WTC11 (cell line): Measurements from ENCODE around the gene SMYD3. TPM values are rescaled to one million over a fixed set of nuclear protein-coding genes. Genes with fewer than 3 reads are reported as not detected.

Experiments
- ATAC-seq: fragments of 200-7000 bp; cut with Tn5 transposase; 2 replicates; pipeline ENCODE4 v1.10.0; 2021; ENCODE audit warnings: mild to moderate bottlenecking, moderate library complexity
- CTCF ChIA-PET: fragments of 300-600 bp; sonication (Branson Sonifier 250); formaldehyde crosslinking; loops from one replicate; lab custom pipeline; 2021; ENCODE audit warnings: antibody characterized with exemption; lab: Charles Lee
- POLR2A ChIA-PET: fragments of 350-600 bp; sonication (Branson Sonifier 250); formaldehyde crosslinking; loops from one replicate; lab custom pipeline; 2021; ENCODE audit warnings: antibody characterized with exemption; lab: Charles Lee
- DNase-seq: peaks from one replicate; pipeline ENCODE4 v3.0.0; 2021; ENCODE audit warnings: low spot score
- H3K27ac Mint-ChIP-seq: 2 replicates; pipeline ENCODE4 v1.8.0; 2021; ENCODE audit warnings: mixed read lengths
- H3K27me3 Mint-ChIP-seq: 2 replicates; pipeline ENCODE4 v1.8.0; 2021; ENCODE audit warnings: low read depth, mild to moderate bottlenecking, moderate library complexity, mixed read lengths
- H3K36me3 Mint-ChIP-seq: 2 replicates; pipeline ENCODE4 v1.8.0; 2021; ENCODE audit warnings: mixed read lengths
- H3K4me1 Mint-ChIP-seq: 2 replicates; pipeline ENCODE4 v1.8.0; 2022; ENCODE audit warnings: mixed read lengths
- H3K4me3 Mint-ChIP-seq: 2 replicates; pipeline ENCODE4 v1.8.0; 2021; ENCODE audit warnings: mild to moderate bottlenecking, moderate library complexity, mixed read lengths
- H3K9me3 Mint-ChIP-seq: 2 replicates; pipeline ENCODE4 v1.8.0; 2021; ENCODE audit warnings: mixed read lengths
- AFF4 ChIP-seq: sonication (generic); formaldehyde crosslinking; IDR thresholded peaks from 2 replicates; pipeline ENCODE4 v1.8.1; 2023; ENCODE audit warnings: mild to moderate bottlenecking, missing genetic modification reagents, borderline replicate concordance
- GABPB1 ChIP-seq: sonication (generic); formaldehyde crosslinking; IDR thresholded peaks from 2 replicates; pipeline ENCODE4 v1.8.1; 2023; ENCODE audit warnings: mild to moderate bottlenecking, missing genetic modification reagents
- GTF2I ChIP-seq: fragments of 250-450 bp; sonication (Bioruptor Pico); conservative IDR thresholded peaks from 2 replicates; pipeline ENCODE4 v1.4.0; 2021; ENCODE audit warnings: mild to moderate bottlenecking
- IRF1 ChIP-seq: sonication (generic); formaldehyde crosslinking; IDR thresholded peaks from 2 replicates; pipeline ENCODE4 v1.8.0; 2023; ENCODE audit warnings: missing genetic modification reagents
- IRF2 ChIP-seq: sonication (generic); formaldehyde crosslinking; IDR thresholded peaks from 2 replicates; pipeline ENCODE4 v1.8.0; 2022; ENCODE audit warnings: low read depth, missing genetic modification reagents, borderline replicate concordance
- KAT7 ChIP-seq: sonication (generic); formaldehyde crosslinking; IDR thresholded peaks from 2 replicates; pipeline ENCODE4 v1.8.1; 2023; ENCODE audit warnings: missing genetic modification reagents, mild to moderate bottlenecking, borderline replicate concordance
- NR1H2 ChIP-seq: sonication (generic); formaldehyde crosslinking; IDR thresholded peaks from 2 replicates; pipeline ENCODE4 v1.9.0; 2021; ENCODE audit warnings: mild to moderate bottlenecking, moderate library complexity, missing genetic modification reagents
- PRRX2 ChIP-seq: fragments of 250-450 bp; sonication (Bioruptor Pico); IDR thresholded peaks from 2 replicates; pipeline ENCODE4 v1.8.0; 2021; ENCODE audit warnings: mild to moderate bottlenecking
- RELA ChIP-seq: sonication (generic); formaldehyde crosslinking; IDR thresholded peaks from 2 replicates; pipeline ENCODE4 v1.8.1; 2022; ENCODE audit warnings: missing genetic modification reagents, mild to moderate bottlenecking, borderline replicate concordance
- SOX15 ChIP-seq: fragments of 250-450 bp; sonication (Bioruptor Pico); IDR thresholded peaks from 2 replicates; pipeline ENCODE4 v1.9.0; 2021; ENCODE audit warnings: mild to moderate bottlenecking
- TEAD1 ChIP-seq: sonication (generic); formaldehyde crosslinking; IDR thresholded peaks from 2 replicates; pipeline ENCODE4 v1.8.0; 2022; ENCODE audit warnings: mild to moderate bottlenecking, missing genetic modification reagents
- TP53 ChIP-seq: sonication (generic); formaldehyde crosslinking; IDR thresholded peaks from 2 replicates; pipeline ENCODE4 v1.8.1; 2023; ENCODE audit warnings: mild to moderate bottlenecking, missing genetic modification reagents
- ZNF138 ChIP-seq: sonication (generic); formaldehyde crosslinking; conservative IDR thresholded peaks from 2 replicates; pipeline ENCODE4 v1.8.1; 2022; ENCODE audit warnings: mild to moderate bottlenecking, moderate library complexity, missing genetic modification reagents
- ZNF396 ChIP-seq: fragments of 250-450 bp; sonication (Bioruptor Pico); IDR thresholded peaks from 2 replicates; pipeline ENCODE4 v1.8.0; 2021; ENCODE audit warnings: mild to moderate bottlenecking, moderate library complexity, borderline replicate concordance
- ZNF423 ChIP-seq: fragments of 250-450 bp; sonication (Bioruptor Pico); IDR thresholded peaks from 2 replicates; pipeline ENCODE4 v2.1.2; 2022; ENCODE audit warnings: mild to moderate bottlenecking, moderate library complexity
- total RNA-seq: library from RNA; stranded (reverse); gene quantifications from 3 replicates; pipeline ENCODE4 v1.2.3, GENCODE V29; 2021
- TF ChIP-seq, protein P1 (sequence below): sonication (generic); formaldehyde crosslinking; IDR thresholded peaks from 2 replicates; pipeline ENCODE4 v1.8.1; 2023; ENCODE audit warnings: mild to moderate bottlenecking, missing genetic modification reagents
- TF ChIP-seq, protein P2 (sequence below): sonication (generic); formaldehyde crosslinking; conservative IDR thresholded peaks from 2 replicates; pipeline ENCODE4 v1.8.1; 2023; ENCODE audit warnings: mild to moderate bottlenecking, low read depth, missing genetic modification reagents, moderate library complexity
- TF ChIP-seq, protein P3 (sequence below): sonication (generic); formaldehyde crosslinking; IDR thresholded peaks from 2 replicates; pipeline ENCODE4 v1.8.0; 2023; ENCODE audit warnings: missing genetic modification reagents, mild to moderate bottlenecking, borderline replicate concordance
- TF ChIP-seq, protein P4 (sequence below): sonication (generic); formaldehyde crosslinking; IDR thresholded peaks from 2 replicates; pipeline ENCODE4 v1.8.0; 2022; ENCODE audit warnings: mild to moderate bottlenecking, missing genetic modification reagents

SMYD3 gene
- total RNA-seq, 1 experiment from 2014 or later = 21.4 TPM

DNA sequence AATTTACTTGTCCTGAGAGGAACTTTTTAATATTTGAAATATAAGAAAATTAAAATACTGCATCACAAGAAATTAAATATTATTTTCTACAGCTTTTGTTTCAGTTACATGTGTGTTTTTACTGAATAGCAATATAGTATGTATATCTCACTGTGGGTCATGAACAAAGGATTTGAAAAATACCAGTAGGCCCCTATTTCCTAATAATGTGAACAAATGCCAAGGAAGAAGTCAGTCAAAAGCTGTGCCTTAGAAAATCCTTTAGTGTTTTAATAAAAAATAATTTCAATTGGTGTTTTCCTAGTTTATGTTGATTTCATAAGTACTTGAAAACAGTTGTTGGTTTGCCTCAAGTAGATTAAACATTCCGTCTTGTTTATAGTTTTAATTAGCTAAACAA is 46.7 kb downstream of the SMYD3 start:
- CTCF ChIA-PET = no interaction called here
- no peak for TF ChIP-seq RELA (CRISPR knock-in tag)
- TF ChIP-seq, protein P1, sequence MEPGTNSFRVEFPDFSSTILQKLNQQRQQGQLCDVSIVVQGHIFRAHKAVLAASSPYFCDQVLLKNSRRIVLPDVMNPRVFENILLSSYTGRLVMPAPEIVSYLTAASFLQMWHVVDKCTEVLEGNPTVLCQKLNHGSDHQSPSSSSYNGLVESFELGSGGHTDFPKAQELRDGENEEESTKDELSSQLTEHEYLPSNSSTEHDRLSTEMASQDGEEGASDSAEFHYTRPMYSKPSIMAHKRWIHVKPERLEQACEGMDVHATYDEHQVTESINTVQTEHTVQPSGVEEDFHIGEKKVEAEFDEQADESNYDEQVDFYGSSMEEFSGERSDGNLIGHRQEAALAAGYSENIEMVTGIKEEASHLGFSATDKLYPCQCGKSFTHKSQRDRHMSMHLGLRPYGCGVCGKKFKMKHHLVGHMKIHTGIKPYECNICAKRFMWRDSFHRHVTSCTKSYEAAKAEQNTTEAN = no peak
- no peak for TF ChIP-seq TP53
- TF ChIP-seq ZNF423 (CRISPR knock-in tag) = no peak
- TF ChIP-seq SOX15 (CRISPR knock-in tag) = no peak
- TF ChIP-seq, protein P2, sequence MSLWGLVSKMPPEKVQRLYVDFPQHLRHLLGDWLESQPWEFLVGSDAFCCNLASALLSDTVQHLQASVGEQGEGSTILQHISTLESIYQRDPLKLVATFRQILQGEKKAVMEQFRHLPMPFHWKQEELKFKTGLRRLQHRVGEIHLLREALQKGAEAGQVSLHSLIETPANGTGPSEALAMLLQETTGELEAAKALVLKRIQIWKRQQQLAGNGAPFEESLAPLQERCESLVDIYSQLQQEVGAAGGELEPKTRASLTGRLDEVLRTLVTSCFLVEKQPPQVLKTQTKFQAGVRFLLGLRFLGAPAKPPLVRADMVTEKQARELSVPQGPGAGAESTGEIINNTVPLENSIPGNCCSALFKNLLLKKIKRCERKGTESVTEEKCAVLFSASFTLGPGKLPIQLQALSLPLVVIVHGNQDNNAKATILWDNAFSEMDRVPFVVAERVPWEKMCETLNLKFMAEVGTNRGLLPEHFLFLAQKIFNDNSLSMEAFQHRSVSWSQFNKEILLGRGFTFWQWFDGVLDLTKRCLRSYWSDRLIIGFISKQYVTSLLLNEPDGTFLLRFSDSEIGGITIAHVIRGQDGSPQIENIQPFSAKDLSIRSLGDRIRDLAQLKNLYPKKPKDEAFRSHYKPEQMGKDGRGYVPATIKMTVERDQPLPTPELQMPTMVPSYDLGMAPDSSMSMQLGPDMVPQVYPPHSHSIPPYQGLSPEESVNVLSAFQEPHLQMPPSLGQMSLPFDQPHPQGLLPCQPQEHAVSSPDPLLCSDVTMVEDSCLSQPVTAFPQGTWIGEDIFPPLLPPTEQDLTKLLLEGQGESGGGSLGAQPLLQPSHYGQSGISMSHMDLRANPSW (CRISPR knock-in tag) = no peak
- no peak for TF ChIP-seq IRF1 (CRISPR knock-in tag)
- TF ChIP-seq AFF4 (CRISPR knock-in tag) = no peak
- no peak for TF ChIP-seq IRF2 (CRISPR knock-in tag)
- TF ChIP-seq KAT7 = no peak
- TF ChIP-seq NR1H2 = no peak
- no peak for TF ChIP-seq ZNF396 (CRISPR knock-in tag)
- POLR2A ChIA-PET = no interaction called here
- Mint-ChIP-seq H3K36me3 (no peaks in the 10 kb centered on the region), H3K4me3 (no peak overlapping the region), H3K4me1 (peaks cover 11% of the 10 kb centered on the region), H3K27me3 (no peaks in the 10 kb centered on the region), H3K9me3 (no peaks in the 10 kb centered on the region), H3K27ac (no peak overlapping the region)
- DNase-seq (no peak), ATAC-seq (no peak)

- Mint-ChIP-seq H3K4me1 (peaks cover 11% of the 10 kb centered on the region), H3K9me3 (no peaks in the 10 kb centered on the region), H3K27ac (peak overlapping the region; percentile 84), H3K36me3 (no peaks in the 10 kb centered on the region), H3K27me3 (no peaks in the 10 kb centered on the region), H3K4me3 (no peak overlapping the region)
- peak; percentile 66 for ATAC-seq
- POLR2A ChIA-PET = no interaction called here
- no peak for DNase-seq
- CTCF ChIA-PET = interaction anchor here (0.6 kb wide), 1 partner anchor 662 kb away, joined by 3 read pairs; no protein-coding TSS in a partner anchor
- TF ChIP-seq GTF2I (CRISPR knock-in tag) = no peak
These were observed 47.9 kb downstream of the SMYD3 start for GRCh38 chr1:246459221-246459620.

DNA sequence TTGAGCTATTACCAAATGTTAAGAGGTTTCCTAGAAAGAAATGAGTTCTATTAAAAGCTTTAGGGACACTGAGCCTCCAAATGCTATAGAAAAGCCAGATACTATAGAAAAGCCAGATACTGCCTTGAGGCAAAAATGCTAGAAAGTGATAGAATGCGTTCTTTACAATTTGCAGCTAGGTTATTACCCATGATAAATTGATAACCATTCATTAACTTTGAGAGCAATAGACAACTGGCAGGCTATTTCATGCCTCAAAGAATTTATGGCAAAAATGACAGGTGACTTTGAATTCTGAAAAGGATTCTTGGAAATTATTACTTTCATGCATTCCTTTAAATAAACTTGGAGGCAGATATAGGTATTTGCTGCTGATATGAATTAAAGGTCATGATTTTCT is 51.6 kb downstream of the SMYD3 start:
- Mint-ChIP-seq H3K4me1 (peaks cover 8% of the 10 kb centered on the region), H3K36me3 (no peaks in the 10 kb centered on the region), H3K27ac (no peak overlapping the region), H3K9me3 (no peaks in the 10 kb centered on the region), H3K4me3 (no peak overlapping the region), H3K27me3 (no peaks in the 10 kb centered on the region)
- CTCF ChIA-PET = no interaction called here
- no peak for DNase-seq
- POLR2A ChIA-PET = no interaction called here
- no peak for ATAC-seq
- TF ChIP-seq, protein P3, sequence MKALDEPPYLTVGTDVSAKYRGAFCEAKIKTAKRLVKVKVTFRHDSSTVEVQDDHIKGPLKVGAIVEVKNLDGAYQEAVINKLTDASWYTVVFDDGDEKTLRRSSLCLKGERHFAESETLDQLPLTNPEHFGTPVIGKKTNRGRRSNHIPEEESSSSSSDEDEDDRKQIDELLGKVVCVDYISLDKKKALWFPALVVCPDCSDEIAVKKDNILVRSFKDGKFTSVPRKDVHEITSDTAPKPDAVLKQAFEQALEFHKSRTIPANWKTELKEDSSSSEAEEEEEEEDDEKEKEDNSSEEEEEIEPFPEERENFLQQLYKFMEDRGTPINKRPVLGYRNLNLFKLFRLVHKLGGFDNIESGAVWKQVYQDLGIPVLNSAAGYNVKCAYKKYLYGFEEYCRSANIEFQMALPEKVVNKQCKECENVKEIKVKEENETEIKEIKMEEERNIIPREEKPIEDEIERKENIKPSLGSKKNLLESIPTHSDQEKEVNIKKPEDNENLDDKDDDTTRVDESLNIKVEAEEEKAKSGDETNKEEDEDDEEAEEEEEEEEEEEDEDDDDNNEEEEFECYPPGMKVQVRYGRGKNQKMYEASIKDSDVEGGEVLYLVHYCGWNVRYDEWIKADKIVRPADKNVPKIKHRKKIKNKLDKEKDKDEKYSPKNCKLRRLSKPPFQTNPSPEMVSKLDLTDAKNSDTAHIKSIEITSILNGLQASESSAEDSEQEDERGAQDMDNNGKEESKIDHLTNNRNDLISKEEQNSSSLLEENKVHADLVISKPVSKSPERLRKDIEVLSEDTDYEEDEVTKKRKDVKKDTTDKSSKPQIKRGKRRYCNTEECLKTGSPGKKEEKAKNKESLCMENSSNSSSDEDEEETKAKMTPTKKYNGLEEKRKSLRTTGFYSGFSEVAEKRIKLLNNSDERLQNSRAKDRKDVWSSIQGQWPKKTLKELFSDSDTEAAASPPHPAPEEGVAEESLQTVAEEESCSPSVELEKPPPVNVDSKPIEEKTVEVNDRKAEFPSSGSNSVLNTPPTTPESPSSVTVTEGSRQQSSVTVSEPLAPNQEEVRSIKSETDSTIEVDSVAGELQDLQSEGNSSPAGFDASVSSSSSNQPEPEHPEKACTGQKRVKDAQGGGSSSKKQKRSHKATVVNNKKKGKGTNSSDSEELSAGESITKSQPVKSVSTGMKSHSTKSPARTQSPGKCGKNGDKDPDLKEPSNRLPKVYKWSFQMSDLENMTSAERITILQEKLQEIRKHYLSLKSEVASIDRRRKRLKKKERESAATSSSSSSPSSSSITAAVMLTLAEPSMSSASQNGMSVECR (CRISPR knock-in tag) = no peak
- TF ChIP-seq, protein P4, sequence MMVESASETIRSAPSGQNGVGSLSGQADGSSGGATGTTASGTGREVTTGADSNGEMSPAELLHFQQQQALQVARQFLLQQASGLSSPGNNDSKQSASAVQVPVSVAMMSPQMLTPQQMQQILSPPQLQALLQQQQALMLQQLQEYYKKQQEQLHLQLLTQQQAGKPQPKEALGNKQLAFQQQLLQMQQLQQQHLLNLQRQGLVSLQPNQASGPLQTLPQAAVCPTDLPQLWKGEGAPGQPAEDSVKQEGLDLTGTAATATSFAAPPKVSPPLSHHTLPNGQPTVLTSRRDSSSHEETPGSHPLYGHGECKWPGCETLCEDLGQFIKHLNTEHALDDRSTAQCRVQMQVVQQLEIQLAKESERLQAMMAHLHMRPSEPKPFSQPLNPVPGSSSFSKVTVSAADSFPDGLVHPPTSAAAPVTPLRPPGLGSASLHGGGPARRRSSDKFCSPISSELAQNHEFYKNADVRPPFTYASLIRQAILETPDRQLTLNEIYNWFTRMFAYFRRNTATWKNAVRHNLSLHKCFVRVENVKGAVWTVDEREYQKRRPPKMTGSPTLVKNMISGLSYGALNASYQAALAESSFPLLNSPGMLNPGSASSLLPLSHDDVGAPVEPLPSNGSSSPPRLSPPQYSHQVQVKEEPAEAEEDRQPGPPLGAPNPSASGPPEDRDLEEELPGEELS (CRISPR knock-in tag) = no peak
- TF ChIP-seq ZNF138 (CRISPR knock-in tag) = no peak
- no peak for TF ChIP-seq IRF2 (CRISPR knock-in tag)
- no peak for TF ChIP-seq GABPB1 (CRISPR knock-in tag)
- TF ChIP-seq TEAD1 (CRISPR knock-in tag) = no peak
- TF ChIP-seq PRRX2 (CRISPR knock-in tag) = no peak
